ENCODE data around the gene DOHH. TPM values are rescaled to one million over a fixed set of nuclear protein-coding genes. Genes with fewer than 3 reads are reported as not detected.

The DOHH gene
- total RNA-seq, 1 donor from 2014 or later: 21.5 TPM

- DNase-seq: no peak
- Mint-ChIP-seq H3K27me3 (peaks cover 2% of the 10 kb centered on the region), H3K27ac (peak overlapping the region; percentile 10), H3K9me3 (no peaks in the 10 kb centered on the region), H3K4me3 (no peak overlapping the region), H3K36me3 (ENCODE audit: low read depth) (no peaks in the 10 kb centered on the region), H3K4me1 (peaks cover 16% of the 10 kb centered on the region)
- intact Hi-C loops (cut with micrococcal nuclease): loop anchor here (5.0 kb wide), 1 partner anchor 170 kb away; no protein-coding TSS in a partner anchor
These were observed 23.0 kb downstream of the DOHH start for GRCh38 chr19:3477506-3477905.

GRCh38 chr19:3476830-3477229 lies 23.6 kb downstream of the DOHH start:
- no peak overlapping the region for H3K27ac Mint-ChIP-seq
- H3K4me3 Mint-ChIP-seq: no peak overlapping the region
- H3K4me1 Mint-ChIP-seq: peaks cover 16% of the 10 kb centered on the region
- no peak for DNase-seq
- no peaks in the 10 kb centered on the region for H3K9me3 Mint-ChIP-seq
- peaks cover 2% of the 10 kb centered on the region for H3K27me3 Mint-ChIP-seq
- intact Hi-C loops (cut with micrococcal nuclease): loop anchor here (5.0 kb wide), 1 partner anchor 170 kb away; no protein-coding TSS in a partner anchor
- H3K36me3 Mint-ChIP-seq (ENCODE audit: low read depth): no peaks in the 10 kb centered on the region

GRCh38 chr19:3475449-3475848 lies 25.0 kb downstream of the DOHH start:
- Mint-ChIP-seq H3K27me3 (peaks cover 2% of the 10 kb centered on the region), H3K4me1 (peaks cover 16% of the 10 kb centered on the region), H3K4me3 (no peak overlapping the region), H3K9me3 (no peaks in the 10 kb centered on the region), H3K36me3 (ENCODE audit: low read depth) (no peaks in the 10 kb centered on the region), H3K27ac (no peak overlapping the region)
- no peak for DNase-seq
- intact Hi-C loops (cut with micrococcal nuclease): loop anchor here (5.0 kb wide), 1 partner anchor 168 kb away; no protein-coding TSS in a partner anchor

- no peaks in the 10 kb centered on the region for H3K36me3 Mint-ChIP-seq (ENCODE audit: low read depth)
- intact Hi-C loops (cut with micrococcal nuclease): loop anchor here (5.0 kb wide), 1 partner anchor 167 kb away; no protein-coding TSS in a partner anchor
- H3K4me3 Mint-ChIP-seq: no peak overlapping the region
- peaks cover 2% of the 10 kb centered on the region for H3K27me3 Mint-ChIP-seq
- H3K4me1 Mint-ChIP-seq: peaks cover 14% of the 10 kb centered on the region
- H3K27ac Mint-ChIP-seq: no peak overlapping the region
- no peak for DNase-seq
- H3K9me3 Mint-ChIP-seq: no peaks in the 10 kb centered on the region
These were observed 25.9 kb downstream of the DOHH start for GRCh38 chr19:3474614-3475013.

GRCh38 chr19:3474010-3474409 lies 26.5 kb downstream of the DOHH start:
- Mint-ChIP-seq H3K4me1 (peaks cover 8% of the 10 kb centered on the region), H3K27ac (no peak overlapping the region), H3K4me3 (no peak overlapping the region), H3K27me3 (peaks cover 2% of the 10 kb centered on the region), H3K9me3 (no peaks in the 10 kb centered on the region), H3K36me3 (ENCODE audit: low read depth) (no peaks in the 10 kb centered on the region)
- no peak for DNase-seq
- intact Hi-C loops (cut with micrococcal nuclease): no loop called here

- Mint-ChIP-seq H3K36me3 (ENCODE audit: low read depth) (no peaks in the 10 kb centered on the region), H3K4me1 (no peaks in the 10 kb centered on the region), H3K9me3 (no peaks in the 10 kb centered on the region), H3K27me3 (peaks cover 2% of the 10 kb centered on the region), H3K27ac (no peak overlapping the region), H3K4me3 (no peak overlapping the region)
- peak; percentile 79 for DNase-seq
- intact Hi-C loops (cut with micrococcal nuclease): loop anchor here (2.0 kb wide), 1 partner anchor 145 kb away; no protein-coding TSS in a partner anchor
These were observed 28.4 kb downstream of the DOHH start for GRCh38 chr19:3471954-3472655.

- no peaks in the 10 kb centered on the region for H3K27me3 Mint-ChIP-seq
- H3K9me3 Mint-ChIP-seq: no peaks in the 10 kb centered on the region
- intact Hi-C loops (cut with micrococcal nuclease): no loop called here
- no peak overlapping the region for H3K4me3 Mint-ChIP-seq
- no peaks in the 10 kb centered on the region for H3K4me1 Mint-ChIP-seq
- no peak for DNase-seq
- H3K27ac Mint-ChIP-seq: no peak overlapping the region
- no peaks in the 10 kb centered on the region for H3K36me3 Mint-ChIP-seq (ENCODE audit: low read depth)
These were observed 29.9 kb downstream of the DOHH start for GRCh38 chr19:3470500-3471128.

- no peaks in the 10 kb centered on the region for H3K9me3 Mint-ChIP-seq
- intact Hi-C loops (cut with micrococcal nuclease): no loop called here
- H3K27me3 Mint-ChIP-seq: no peaks in the 10 kb centered on the region
These were observed 30.6 kb downstream of the DOHH start for GRCh38 chr19:3469638-3470499.

GRCh38 chr19:3468211-3468610 lies 32.3 kb downstream of the DOHH start:
- Mint-ChIP-seq H3K27ac (no peak overlapping the region), H3K9me3 (no peaks in the 10 kb centered on the region), H3K4me1 (no peaks in the 10 kb centered on the region), H3K27me3 (no peaks in the 10 kb centered on the region), H3K4me3 (no peak overlapping the region), H3K36me3 (ENCODE audit: low read depth) (no peaks in the 10 kb centered on the region)
- no peak for DNase-seq
- intact Hi-C loops (cut with micrococcal nuclease): no loop called here

More at GRCh38 chr19:3469638-3470499, 30.6 kb downstream of the DOHH start:
- Mint-ChIP-seq H3K36me3 (ENCODE audit: low read depth) (no peaks in the 10 kb centered on the region), H3K27ac (no peak overlapping the region), H3K4me1 (no peaks in the 10 kb centered on the region), H3K4me3 (no peak overlapping the region)
- DNase-seq: no peak

GRCh38 chr19:3467437-3468198 lies 32.9 kb downstream of the DOHH start:
- Mint-ChIP-seq H3K4me3 (no peak overlapping the region), H3K27ac (no peak overlapping the region), H3K4me1 (no peaks in the 10 kb centered on the region), H3K36me3 (ENCODE audit: low read depth) (no peaks in the 10 kb centered on the region), H3K27me3 (no peaks in the 10 kb centered on the region), H3K9me3 (no peaks in the 10 kb centered on the region)
- no peak for DNase-seq
- intact Hi-C loops (cut with micrococcal nuclease): no loop called here

GRCh38 chr19:3466635-3467034 lies 33.8 kb downstream of the DOHH start:
- H3K27ac Mint-ChIP-seq: no peak overlapping the region
- no peaks in the 10 kb centered on the region for H3K27me3 Mint-ChIP-seq
- H3K36me3 Mint-ChIP-seq (ENCODE audit: low read depth): no peaks in the 10 kb centered on the region
- intact Hi-C loops (cut with micrococcal nuclease): no loop called here
- DNase-seq: no peak
- H3K4me1 Mint-ChIP-seq: no peaks in the 10 kb centered on the region
- H3K9me3 Mint-ChIP-seq: no peaks in the 10 kb centered on the region
- no peak overlapping the region for H3K4me3 Mint-ChIP-seq

GRCh38 chr19:3465552-3465951 lies 34.9 kb downstream of the DOHH start:
- Mint-ChIP-seq H3K27ac (no peak overlapping the region), H3K4me3 (no peak overlapping the region), H3K4me1 (no peaks in the 10 kb centered on the region), H3K27me3 (no peaks in the 10 kb centered on the region), H3K36me3 (ENCODE audit: low read depth) (no peaks in the 10 kb centered on the region), H3K9me3 (no peaks in the 10 kb centered on the region)
- no peak for DNase-seq
- intact Hi-C loops (cut with micrococcal nuclease): no loop called here

- DNase-seq: no peak
- H3K9me3 Mint-ChIP-seq: no peaks in the 10 kb centered on the region
- intact Hi-C loops (cut with micrococcal nuclease): no loop called here
- H3K36me3 Mint-ChIP-seq (ENCODE audit: low read depth): no peaks in the 10 kb centered on the region
- H3K27me3 Mint-ChIP-seq: no peaks in the 10 kb centered on the region
- no peak overlapping the region for H3K27ac Mint-ChIP-seq
- no peaks in the 10 kb centered on the region for H3K4me1 Mint-ChIP-seq
- H3K4me3 Mint-ChIP-seq: no peak overlapping the region
These were observed 35.8 kb downstream of the DOHH start for GRCh38 chr19:3464587-3465235.
